NCI-H82 treated with DMSO at 0.1 percent for 48 hours (cell line): ENCODE measurements around the gene SPNS3.

Experiments
- DNase-seq: peaks from one replicate; lab custom pipeline; 2025; ENCODE audit not compliant: unreplicated experiment; lab: John Stamatoyannopoulos, UW

Gene SPNS3

GRCh38 chr17:4433515-4434031 lies at the start of gene SPNS3:
SPNS3 (plus strand) TSS chr17:4433940; CDS start chr17:4433968, 28 bp downstream.
- DNase-seq, result no peak

GRCh38 chr17:4386406-4386805 lies 47.3 kb upstream of the SPNS3 start:
- no peak for DNase-seq

- DNase-seq, result no peak
These were observed 46.6 kb upstream of the SPNS3 start for GRCh38 chr17:4387137-4387536.

- DNase-seq, result no peak
These were observed 44.7 kb upstream of the SPNS3 start for GRCh38 chr17:4389079-4389478.

- no peak for DNase-seq
These were observed 39.9 kb upstream of the SPNS3 start for GRCh38 chr17:4393806-4394205.

GRCh38 chr17:4394208-4395110 lies 39.3 kb upstream of the SPNS3 start:
- DNase-seq, result no peak

GRCh38 chr17:4395111-4395478 lies 38.6 kb upstream of the SPNS3 start:
- no peak for DNase-seq

- DNase-seq, result no peak
These were observed 35.9 kb upstream of the SPNS3 start for GRCh38 chr17:4397840-4398239.

- DNase-seq, result no peak
These were observed 28.6 kb upstream of the SPNS3 start for GRCh38 chr17:4405038-4405669.

- DNase-seq, result no peak
These were observed 28.0 kb upstream of the SPNS3 start for GRCh38 chr17:4405699-4406098.

- no peak for DNase-seq
These were observed 27.4 kb upstream of the SPNS3 start for GRCh38 chr17:4406386-4406785.

- no peak for DNase-seq
These were observed 26.5 kb upstream of the SPNS3 start for GRCh38 chr17:4407216-4407615.

- DNase-seq, result no peak
These were observed 25.9 kb upstream of the SPNS3 start for GRCh38 chr17:4407851-4408250.

- DNase-seq, result no peak
These were observed 24.1 kb upstream of the SPNS3 start for GRCh38 chr17:4409659-4410058.

GRCh38 chr17:4411201-4411600 lies 22.5 kb upstream of the SPNS3 start:
- DNase-seq, result no peak

- peak; percentile 60 for DNase-seq
These were observed 20.6 kb upstream of the SPNS3 start for GRCh38 chr17:4412933-4413831.

GRCh38 chr17:4417129-4417667 lies 16.5 kb upstream of the SPNS3 start:
- DNase-seq, result no peak

GRCh38 chr17:4420692-4421131 lies 13.0 kb upstream of the SPNS3 start:
- DNase-seq, result peak; percentile 45

GRCh38 chr17:4422864-4423263 lies 10.9 kb upstream of the SPNS3 start:
- no peak for DNase-seq

- no peak for DNase-seq
These were observed 8.3 kb upstream of the SPNS3 start for GRCh38 chr17:4425398-4425797.
